ENCODE data around the gene CACNA1E.

CACNA1E gene

GRCh38 chr1:181791721-181792120 lies 308.4 kb downstream of the CACNA1E start:
- no peak overlapping the region for H3K4me2 ChIP-seq
- TF ChIP-seq Cebpa-rat (IDR thresholded peaks at IDR 0.05) = no peak

GRCh38 chr1:181793831-181794230 lies 310.5 kb downstream of the CACNA1E start:
- Histone ChIP-seq H3K36me3 (no peaks in the 10 kb centered on the region), H3K4me2 (no peak overlapping the region), H3K4me3 (no peak overlapping the region), H4K20me1 (no peaks in the 10 kb centered on the region), H3K9me3 (no peaks in the 10 kb centered on the region), H3K27ac (no peak overlapping the region), H3K27me3 (no peaks in the 10 kb centered on the region), H3K4me1 (no peaks in the 10 kb centered on the region), H3K9ac (no peak overlapping the region)
- no peak for TF ChIP-seq Cebpa-rat (IDR thresholded peaks at IDR 0.05)

More at GRCh38 chr1:181791721-181792120, 308.4 kb downstream of the CACNA1E start:
- Histone ChIP-seq H4K20me1 (no peaks in the 10 kb centered on the region), H3K4me1 (peaks cover 11% of the 10 kb centered on the region), H3K4me3 (no peak overlapping the region), H3K27me3 (no peaks in the 10 kb centered on the region), H3K9me3 (no peaks in the 10 kb centered on the region), H3K36me3 (no peaks in the 10 kb centered on the region), H3K9ac (no peak overlapping the region), H3K27ac (no peak overlapping the region)

GRCh38 chr1:181794332-181794731 lies 311.0 kb downstream of the CACNA1E start:
- H3K27ac ChIP-seq = no peak overlapping the region
- no peaks in the 10 kb centered on the region for H4K20me1 ChIP-seq
- H3K27me3 ChIP-seq = no peaks in the 10 kb centered on the region
- no peaks in the 10 kb centered on the region for H3K9me3 ChIP-seq
- H3K36me3 ChIP-seq = no peaks in the 10 kb centered on the region
- no peak overlapping the region for H3K4me2 ChIP-seq
- H3K4me3 ChIP-seq = no peak overlapping the region
- no peak overlapping the region for H3K9ac ChIP-seq
- no peaks in the 10 kb centered on the region for H3K4me1 ChIP-seq
- TF ChIP-seq Cebpa-rat (IDR thresholded peaks at IDR 0.05) = no peak

- Histone ChIP-seq H3K4me3 (no peak overlapping the region), H4K20me1 (no peaks in the 10 kb centered on the region), H3K4me2 (no peak overlapping the region), H3K4me1 (no peaks in the 10 kb centered on the region), H3K36me3 (no peaks in the 10 kb centered on the region), H3K9ac (no peak overlapping the region), H3K27me3 (no peaks in the 10 kb centered on the region), H3K9me3 (no peaks in the 10 kb centered on the region), H3K27ac (no peak overlapping the region)
- no peak for TF ChIP-seq Cebpa-rat (IDR thresholded peaks at IDR 0.05)
These were observed 315.0 kb downstream of the CACNA1E start for GRCh38 chr1:181798191-181798926.

GRCh38 chr1:181801617-181802016 lies 318.3 kb downstream of the CACNA1E start:
- no peak overlapping the region for H3K4me3 ChIP-seq
- no peaks in the 10 kb centered on the region for H3K27me3 ChIP-seq
- no peaks in the 10 kb centered on the region for H3K4me1 ChIP-seq
- H4K20me1 ChIP-seq = no peaks in the 10 kb centered on the region
- no peak overlapping the region for H3K4me2 ChIP-seq
- no peak overlapping the region for H3K9ac ChIP-seq
- H3K9me3 ChIP-seq = no peaks in the 10 kb centered on the region
- no peak overlapping the region for H3K27ac ChIP-seq
- H3K36me3 ChIP-seq = no peaks in the 10 kb centered on the region
- no peak for TF ChIP-seq Cebpa-rat (IDR thresholded peaks at IDR 0.05)

GRCh38 chr1:181802466-181802865 lies 319.1 kb downstream of the CACNA1E start:
- Histone ChIP-seq H3K36me3 (no peaks in the 10 kb centered on the region), H3K9ac (no peak overlapping the region), H3K27me3 (no peaks in the 10 kb centered on the region), H4K20me1 (no peaks in the 10 kb centered on the region), H3K9me3 (no peaks in the 10 kb centered on the region), H3K4me1 (no peaks in the 10 kb centered on the region), H3K4me2 (no peak overlapping the region), H3K4me3 (no peak overlapping the region), H3K27ac (no peak overlapping the region)
- TF ChIP-seq Cebpa-rat (IDR thresholded peaks at IDR 0.05) = no peak

GRCh38 chr1:181803421-181803820 lies 320.1 kb downstream of the CACNA1E start:
- no peak for TF ChIP-seq Cebpa-rat (IDR thresholded peaks at IDR 0.05)
- Histone ChIP-seq H3K9ac (no peak overlapping the region), H4K20me1 (no peaks in the 10 kb centered on the region), H3K4me2 (no peak overlapping the region), H3K27me3 (no peaks in the 10 kb centered on the region), H3K9me3 (no peaks in the 10 kb centered on the region), H3K36me3 (no peaks in the 10 kb centered on the region), H3K4me3 (no peak overlapping the region), H3K4me1 (no peaks in the 10 kb centered on the region), H3K27ac (no peak overlapping the region)

GRCh38 chr1:181804989-181805388 lies 321.7 kb downstream of the CACNA1E start:
- H3K4me1 ChIP-seq = no peaks in the 10 kb centered on the region
- no peaks in the 10 kb centered on the region for H3K36me3 ChIP-seq
- H3K4me2 ChIP-seq = no peak overlapping the region
- H3K4me3 ChIP-seq = no peak overlapping the region
- no peaks in the 10 kb centered on the region for H4K20me1 ChIP-seq
- no peak overlapping the region for H3K27ac ChIP-seq
- no peak overlapping the region for H3K9ac ChIP-seq
- no peaks in the 10 kb centered on the region for H3K9me3 ChIP-seq
- no peaks in the 10 kb centered on the region for H3K27me3 ChIP-seq
- no peak for TF ChIP-seq Cebpa-rat (IDR thresholded peaks at IDR 0.05)

- no peak for TF ChIP-seq Cebpa-rat (IDR thresholded peaks at IDR 0.05)
- Histone ChIP-seq H3K9ac (no peak overlapping the region), H3K4me3 (no peak overlapping the region), H3K36me3 (no peaks in the 10 kb centered on the region), H3K27me3 (no peaks in the 10 kb centered on the region), H3K27ac (no peak overlapping the region), H3K9me3 (no peaks in the 10 kb centered on the region), H3K4me1 (no peaks in the 10 kb centered on the region), H3K4me2 (no peak overlapping the region), H4K20me1 (no peaks in the 10 kb centered on the region)
These were observed 323.4 kb downstream of the CACNA1E start for GRCh38 chr1:181806746-181807145.

GRCh38 chr1:181807251-181807650 lies 323.9 kb downstream of the CACNA1E start:
- Histone ChIP-seq H3K4me3 (no peak overlapping the region), H3K27ac (no peak overlapping the region), H3K9me3 (no peaks in the 10 kb centered on the region), H4K20me1 (no peaks in the 10 kb centered on the region), H3K9ac (no peak overlapping the region), H3K4me2 (no peak overlapping the region), H3K4me1 (no peaks in the 10 kb centered on the region), H3K27me3 (no peaks in the 10 kb centered on the region), H3K36me3 (no peaks in the 10 kb centered on the region)
- TF ChIP-seq Cebpa-rat (IDR thresholded peaks at IDR 0.05) = no peak
